Measurements from ENCODE around the gene JARID2. TPM values are rescaled to one million over a fixed set of nuclear protein-coding genes. Genes with fewer than 3 reads are reported as not detected.

The JARID2 gene
- total RNA-seq, 2 donors from 2014 or later = 3.6 to 4.6 TPM

DNA sequence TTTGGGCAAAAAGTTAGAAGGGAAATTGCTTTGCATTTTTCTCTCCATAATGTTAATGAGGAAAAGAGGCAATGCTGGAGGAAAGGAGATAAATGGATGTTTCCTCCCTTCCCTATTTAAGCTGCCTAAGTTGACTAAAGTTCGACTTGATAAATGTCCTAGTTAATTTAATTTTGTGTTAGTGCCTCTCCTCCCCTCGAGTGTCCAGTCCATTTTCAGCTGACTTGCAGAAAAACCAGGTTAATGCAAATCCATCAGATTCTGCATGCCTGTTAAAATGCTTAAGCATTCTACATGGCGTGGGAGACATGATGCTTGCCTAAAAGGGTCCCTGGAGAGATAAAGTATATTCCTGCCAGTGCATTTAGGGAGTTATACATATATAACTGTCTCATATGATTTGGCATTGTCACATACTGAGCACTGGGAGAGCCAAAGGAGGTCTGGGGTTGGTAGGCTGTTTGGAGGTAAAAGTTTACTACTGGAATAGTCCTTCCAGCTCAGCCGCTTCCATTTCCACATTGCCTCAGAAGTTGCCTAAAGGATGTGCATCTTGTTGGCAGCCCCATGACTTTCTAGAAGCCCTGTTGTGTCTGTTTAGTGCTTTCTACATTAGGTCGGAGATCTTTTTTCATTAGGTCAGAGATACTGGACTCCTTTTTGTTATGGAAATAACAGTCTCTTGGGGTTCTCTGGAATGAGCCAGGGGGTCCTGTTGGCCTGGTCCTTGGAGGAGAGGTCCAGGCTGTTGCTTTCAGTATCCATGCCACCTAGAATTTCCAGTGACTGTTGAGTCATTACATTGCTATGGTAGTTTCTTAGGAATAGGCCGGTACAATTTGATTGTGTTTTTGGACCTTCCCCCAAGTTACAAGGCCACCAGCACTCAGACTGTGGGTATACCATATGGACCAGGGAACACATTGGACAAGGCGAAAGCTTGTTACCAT is 30.4 kb downstream of the JARID2 start:
- Histone ChIP-seq H3K4me1 (peaks cover 30% of the 10 kb centered on the region), H3K36me3 (replicated peaks in 1 of 2; ENCODE audit: insufficient read depth in 1 of 2, low read depth in 2 of 2) (no peaks in the 10 kb centered on the region), H3K27me3 (no peaks in the 10 kb centered on the region), H3K4me3 (no peak overlapping the region), H3K27ac (no peak overlapping the region), H3K9me3 (no peaks in the 10 kb centered on the region)
- TF ChIP-seq POLR2A (IDR thresholded peaks at IDR 0.05) (no peak), CTCF (IDR thresholded peaks at IDR 0.05) (no peak)
- 79 to 88% methylated on average over 7 of the region's 7 CpGs for WGBS, 2 donors
- ATAC-seq (no peak), DNase-seq (no peak)
- intact Hi-C loops (cut with DNase I) = no loop called here

- intact Hi-C loops (cut with DNase I) = no loop called here
- ATAC-seq = no peak
- H3K27me3 ChIP-seq = no peaks in the 10 kb centered on the region
- no peak overlapping the region for H3K4me3 ChIP-seq
- no peak for DNase-seq
- H3K36me3 ChIP-seq (replicated peaks in 1 of 2; ENCODE audit: insufficient read depth in 1 of 2, low read depth in 2 of 2) = no peaks in the 10 kb centered on the region
- H3K4me1 ChIP-seq = peaks cover 40% of the 10 kb centered on the region
- H3K9me3 ChIP-seq = no peaks in the 10 kb centered on the region
- H3K27ac ChIP-seq = no peak overlapping the region
- 39 to 68% methylated on average over 5 of the region's 5 CpGs for WGBS, 2 donors
- no peak for TF ChIP-seq POLR2A (IDR thresholded peaks at IDR 0.05)
- no peak for TF ChIP-seq CTCF (IDR thresholded peaks at IDR 0.05)
These were observed 33.3 kb downstream of the JARID2 start for GRCh38 chr6:15279047-15279661.

DNA sequence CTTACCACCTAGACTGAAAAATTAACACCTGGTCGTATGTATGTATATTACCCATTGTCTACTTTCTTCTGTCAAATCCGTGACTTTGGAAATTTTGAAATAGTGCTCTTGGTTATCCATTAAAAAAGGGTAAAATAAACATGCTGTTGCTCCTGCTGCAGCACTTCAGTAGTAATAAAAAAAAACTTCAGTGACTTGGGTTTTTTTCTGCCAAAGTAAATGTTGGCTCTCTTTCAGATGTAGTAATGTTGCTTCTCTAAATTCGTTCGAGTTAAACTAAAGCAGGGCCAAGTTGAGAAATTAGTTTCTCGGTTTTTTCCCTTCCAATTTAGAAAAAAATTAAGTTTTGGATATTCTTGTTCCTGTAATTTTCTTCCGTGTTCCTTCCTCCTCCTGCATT is 34.2 kb downstream of the JARID2 start:
- TF ChIP-seq POLR2A (IDR thresholded peaks at IDR 0.05) = no peak
- no peak for TF ChIP-seq CTCF (IDR thresholded peaks at IDR 0.05)
- Histone ChIP-seq H3K4me1 (peaks cover 36% of the 10 kb centered on the region), H3K27ac (peak overlapping the region in 3 of 4 donors; percentile 1 to 53 (median 48)), H3K4me3 (no peak overlapping the region), H3K9me3 (no peaks in the 10 kb centered on the region), H3K27me3 (no peaks in the 10 kb centered on the region), H3K36me3 (replicated peaks in 1 of 2; ENCODE audit: insufficient read depth in 1 of 2, low read depth in 2 of 2) (no peaks in the 10 kb centered on the region)
- peak; percentile 60 for ATAC-seq
- no peak for DNase-seq
- intact Hi-C loops (cut with DNase I) = no loop called here
- WGBS, 2 donors = 5 to 10% methylated on average over 6 of the region's 6 CpGs

GRCh38 chr6:15280961-15281360 is 35.1 kb downstream of the JARID2 start:
- intact Hi-C loops (cut with DNase I) = no loop called here
- WGBS, 2 donors = 85 to 93% methylated on average over 8 of the region's 8 CpGs
- TF ChIP-seq CTCF (IDR thresholded peaks at IDR 0.05) (no peak), POLR2A (IDR thresholded peaks at IDR 0.05) (no peak)
- peaks cover 33% of the 10 kb centered on the region for H3K4me1 ChIP-seq
- H3K27me3 ChIP-seq = no peaks in the 10 kb centered on the region
- no peaks in the 10 kb centered on the region for H3K9me3 ChIP-seq
- ATAC-seq = no peak
- no peak for DNase-seq
- no peak overlapping the region for H3K4me3 ChIP-seq
- peak overlapping the region in 1 of 4 donors; percentile 53 for H3K27ac ChIP-seq
- H3K36me3 ChIP-seq (replicated peaks in 1 of 2; ENCODE audit: insufficient read depth in 1 of 2, low read depth in 2 of 2) = no peaks in the 10 kb centered on the region
